Measurements from ENCODE around the gene ZNF175. TPM values are rescaled to one million over a fixed set of nuclear protein-coding genes. Genes with fewer than 3 reads are reported as not detected.

ZNF175 gene
- total RNA-seq, 1 experiment from 2014 or later: 9.3 TPM

DNA sequence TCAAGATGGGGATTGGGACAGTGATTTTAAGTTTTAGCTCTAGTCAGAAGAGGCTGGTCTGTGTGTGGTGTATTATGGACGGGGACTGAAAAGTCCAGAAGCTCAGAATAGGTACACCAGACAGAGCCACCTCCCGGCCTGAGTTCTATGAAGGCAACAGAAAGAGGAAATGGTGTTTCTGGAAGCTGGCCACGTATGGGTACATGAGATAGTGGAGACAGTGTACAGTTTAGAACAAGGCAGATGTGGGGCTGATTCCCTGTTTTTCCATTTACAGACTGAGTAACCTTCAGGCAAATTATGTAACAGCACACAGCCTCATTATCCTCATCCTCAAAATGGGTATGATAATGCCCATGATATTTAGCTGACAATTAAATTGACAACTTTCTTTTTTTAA lies 1.3 kb downstream of the ZNF175 start:
- no peak overlapping the region for H3K27ac ChIP-seq (ENCODE audit: low read depth, low read length)
- ATAC-seq: no peak
- peaks cover 0 to 14% of the 10 kb centered on the region in 2 experiments; a peak in 3 of 4 replicates for H3K36me3 ChIP-seq (ENCODE audit: control insufficient read depth in 1 of 2, insufficient read depth in 2 of 2, low read length in 2 of 2)
- H3K9me2 ChIP-seq (ENCODE audit: insufficient read depth): no peaks in the 10 kb centered on the region
- no peak overlapping the region for H3K9ac ChIP-seq (ENCODE audit: low read length)
- no TSS peak for BruUV-seq (replicated peaks)
- H4K20me1 ChIP-seq (ENCODE audit: insufficient read depth): no peaks in the 10 kb centered on the region
- H3K27me3 ChIP-seq (ENCODE audit: insufficient read depth, low read length): peaks cover 7% of the 10 kb centered on the region; the same call in 1 of the 2 replicates
- POLR2A ChIA-PET: no interaction called here
- CTCF ChIA-PET: no interaction called here
- intact Hi-C loops (cut with micrococcal nuclease): no loop called here
- peaks cover 13% of the 10 kb centered on the region for H3K79me2 ChIP-seq (ENCODE audit: insufficient read depth, low read length)
- DNase-seq (ENCODE audit: low read depth, low spot score): no peak
- peak overlapping the region in 1 of 2 experiments; percentile 81; a peak in 1 of 4 replicates for H3K4me3 ChIP-seq (replicated peaks in 1 of 2; ENCODE audit: low read depth in 1 of 2, low read length in 2 of 2)
- H3K4me1 ChIP-seq (ENCODE audit: control insufficient read depth in 1 of 2, insufficient read depth in 2 of 2, low read length in 2 of 2): peaks cover 5 to 10% of the 10 kb centered on the region in 2 experiments; a peak in 2 of 4 replicates
- RAD21 ChIA-PET (ENCODE audit: low non-redundant PET in 1 of 2, low total read pairs in 2 of 2, uncharacterized antibody in 2 of 2, unreplicated experiment in 2 of 2): no interaction called here
- TF ChIP-seq RAD21 (IDR thresholded peaks at IDR 0.05; ENCODE audit: low read depth) (no peak), YY1 (IDR thresholded peaks at IDR 0.05; ENCODE audit: extremely low read depth, insufficient replicate concordance, low read depth, low read length) (no peak), FOSL1 (IDR thresholded peaks at IDR 0.05; ENCODE audit: low read depth) (no peak), SIN3A (IDR thresholded peaks at IDR 0.05; ENCODE audit: low read depth) (no peak), SRF (IDR thresholded peaks at IDR 0.05; ENCODE audit: low read depth) (no peak), ZNF274 (IDR thresholded peaks at IDR 0.05; ENCODE audit: low read depth, low read length) (no peak), CBX3 (IDR thresholded peaks at IDR 0.05; ENCODE audit: low read depth) (no peak)
- TF ChIP-seq, protein P1, sequence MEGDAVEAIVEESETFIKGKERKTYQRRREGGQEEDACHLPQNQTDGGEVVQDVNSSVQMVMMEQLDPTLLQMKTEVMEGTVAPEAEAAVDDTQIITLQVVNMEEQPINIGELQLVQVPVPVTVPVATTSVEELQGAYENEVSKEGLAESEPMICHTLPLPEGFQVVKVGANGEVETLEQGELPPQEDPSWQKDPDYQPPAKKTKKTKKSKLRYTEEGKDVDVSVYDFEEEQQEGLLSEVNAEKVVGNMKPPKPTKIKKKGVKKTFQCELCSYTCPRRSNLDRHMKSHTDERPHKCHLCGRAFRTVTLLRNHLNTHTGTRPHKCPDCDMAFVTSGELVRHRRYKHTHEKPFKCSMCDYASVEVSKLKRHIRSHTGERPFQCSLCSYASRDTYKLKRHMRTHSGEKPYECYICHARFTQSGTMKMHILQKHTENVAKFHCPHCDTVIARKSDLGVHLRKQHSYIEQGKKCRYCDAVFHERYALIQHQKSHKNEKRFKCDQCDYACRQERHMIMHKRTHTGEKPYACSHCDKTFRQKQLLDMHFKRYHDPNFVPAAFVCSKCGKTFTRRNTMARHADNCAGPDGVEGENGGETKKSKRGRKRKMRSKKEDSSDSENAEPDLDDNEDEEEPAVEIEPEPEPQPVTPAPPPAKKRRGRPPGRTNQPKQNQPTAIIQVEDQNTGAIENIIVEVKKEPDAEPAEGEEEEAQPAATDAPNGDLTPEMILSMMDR (IDR thresholded peaks at IDR 0.05 in 2 of 3, conservative IDR thresholded peaks at IDR 0.05 in 1 of 3; ENCODE audit: borderline replicate concordance in 1 of 3, insufficient read depth in 1 of 3, low read depth in 2 of 3, low read length in 2 of 3): no peak
- peak overlapping the region; percentile 94 for H3K4me2 ChIP-seq (ENCODE audit: low read length)
- no peaks in the 10 kb centered on the region for H3K9me3 ChIP-seq (ENCODE audit: control insufficient read depth in 1 of 2, insufficient read depth in 1 of 2, low read depth in 1 of 2, low read length in 2 of 2)
- H2AFZ ChIP-seq (ENCODE audit: low read depth, low read length, poor library complexity, severe bottlenecking): no peak overlapping the region

DNA sequence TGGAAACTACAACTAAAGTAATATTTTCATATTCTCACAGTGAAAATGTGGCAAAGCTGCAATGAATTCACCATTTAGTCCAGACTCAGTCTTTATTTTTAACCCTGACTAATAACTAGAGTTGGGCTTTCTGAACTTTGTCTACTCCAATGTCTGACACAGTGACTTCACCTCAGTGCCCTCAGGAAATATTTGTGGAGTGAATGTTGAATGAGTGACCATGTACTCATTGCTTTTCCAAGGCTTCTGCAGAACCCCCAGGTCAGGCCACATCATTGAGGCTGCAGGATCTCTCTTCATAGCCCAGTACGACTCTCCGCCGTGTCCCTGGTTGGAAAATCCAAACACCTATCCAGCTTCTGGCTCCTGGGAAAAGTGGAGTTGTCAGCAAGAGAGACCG lies 1.8 kb downstream of the ZNF175 start:
- peaks cover 0 to 14% of the 10 kb centered on the region in 2 experiments; a peak in 3 of 4 replicates for H3K36me3 ChIP-seq (ENCODE audit: control insufficient read depth in 1 of 2, insufficient read depth in 2 of 2, low read length in 2 of 2)
- intact Hi-C loops (cut with micrococcal nuclease): no loop called here
- H2AFZ ChIP-seq (ENCODE audit: low read depth, low read length, poor library complexity, severe bottlenecking): no peak overlapping the region
- DNase-seq (ENCODE audit: low read depth, low spot score) (no peak), ATAC-seq (no peak)
- H3K4me2 ChIP-seq (ENCODE audit: low read length): no peak overlapping the region
- ChIA-PET POLR2A (no interaction called here), CTCF (no interaction called here), RAD21 (ENCODE audit: low non-redundant PET in 1 of 2, low total read pairs in 2 of 2, uncharacterized antibody in 2 of 2, unreplicated experiment in 2 of 2) (no interaction called here)
- BruUV-seq (replicated peaks): no TSS peak
- no peak overlapping the region for H3K4me3 ChIP-seq (replicated peaks in 1 of 2; ENCODE audit: low read depth in 1 of 2, low read length in 2 of 2)
- no peaks in the 10 kb centered on the region for H4K20me1 ChIP-seq (ENCODE audit: insufficient read depth)
- peaks cover 3% of the 10 kb centered on the region; the same call in 1 of the 2 replicates for H3K27me3 ChIP-seq (ENCODE audit: insufficient read depth, low read length)
- H3K27ac ChIP-seq (ENCODE audit: low read depth, low read length): no peak overlapping the region
- no peaks in the 10 kb centered on the region for H3K9me3 ChIP-seq (ENCODE audit: control insufficient read depth in 1 of 2, insufficient read depth in 1 of 2, low read depth in 1 of 2, low read length in 2 of 2)
- no peaks in the 10 kb centered on the region for H3K9me2 ChIP-seq (ENCODE audit: insufficient read depth)
- H3K9ac ChIP-seq (ENCODE audit: low read length): no peak overlapping the region
- peaks cover 5 to 10% of the 10 kb centered on the region in 2 experiments; a peak in 2 of 4 replicates for H3K4me1 ChIP-seq (ENCODE audit: control insufficient read depth in 1 of 2, insufficient read depth in 2 of 2, low read length in 2 of 2)
- H3K79me2 ChIP-seq (ENCODE audit: insufficient read depth, low read length): peaks cover 13% of the 10 kb centered on the region
- TF ChIP-seq CBX3 (IDR thresholded peaks at IDR 0.05; ENCODE audit: low read depth) (no peak), POLR2AphosphoS5 (IDR thresholded peaks at IDR 0.05; ENCODE audit: low read depth, low read length) (no peak), RAD21 (IDR thresholded peaks at IDR 0.05; ENCODE audit: low read depth) (no peak), CEBPB (IDR thresholded peaks at IDR 0.05; ENCODE audit: low read depth) (no peak), EZH2phosphoT487 (IDR thresholded peaks at IDR 0.05; ENCODE audit: borderline replicate concordance) (no peak), POLR2A (IDR thresholded peaks at IDR 0.05; ENCODE audit: borderline replicate concordance, extremely low read depth, insufficient read depth, insufficient read length) (no peak), ZFX (IDR thresholded peaks at IDR 0.05) (no peak), JUND (IDR thresholded peaks at IDR 0.05) (no peak), SRF (IDR thresholded peaks at IDR 0.05; ENCODE audit: low read depth) (no peak), SIN3A (IDR thresholded peaks at IDR 0.05; ENCODE audit: low read depth) (no peak)
- TF ChIP-seq, protein P2, sequence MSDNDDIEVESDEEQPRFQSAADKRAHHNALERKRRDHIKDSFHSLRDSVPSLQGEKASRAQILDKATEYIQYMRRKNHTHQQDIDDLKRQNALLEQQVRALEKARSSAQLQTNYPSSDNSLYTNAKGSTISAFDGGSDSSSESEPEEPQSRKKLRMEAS (IDR thresholded peaks at IDR 0.05): no peak
- TF ChIP-seq, protein P3, sequence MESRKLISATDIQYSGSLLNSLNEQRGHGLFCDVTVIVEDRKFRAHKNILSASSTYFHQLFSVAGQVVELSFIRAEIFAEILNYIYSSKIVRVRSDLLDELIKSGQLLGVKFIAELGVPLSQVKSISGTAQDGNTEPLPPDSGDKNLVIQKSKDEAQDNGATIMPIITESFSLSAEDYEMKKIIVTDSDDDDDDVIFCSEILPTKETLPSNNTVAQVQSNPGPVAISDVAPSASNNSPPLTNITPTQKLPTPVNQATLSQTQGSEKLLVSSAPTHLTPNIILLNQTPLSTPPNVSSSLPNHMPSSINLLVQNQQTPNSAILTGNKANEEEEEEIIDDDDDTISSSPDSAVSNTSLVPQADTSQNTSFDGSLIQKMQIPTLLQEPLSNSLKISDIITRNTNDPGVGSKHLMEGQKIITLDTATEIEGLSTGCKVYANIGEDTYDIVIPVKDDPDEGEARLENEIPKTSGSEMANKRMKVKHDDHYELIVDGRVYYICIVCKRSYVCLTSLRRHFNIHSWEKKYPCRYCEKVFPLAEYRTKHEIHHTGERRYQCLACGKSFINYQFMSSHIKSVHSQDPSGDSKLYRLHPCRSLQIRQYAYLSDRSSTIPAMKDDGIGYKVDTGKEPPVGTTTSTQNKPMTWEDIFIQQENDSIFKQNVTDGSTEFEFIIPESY (IDR thresholded peaks at IDR 0.05; ENCODE audit: extremely low read depth, insufficient replicate concordance, low read length): no peak
- TF ChIP-seq, protein P4, sequence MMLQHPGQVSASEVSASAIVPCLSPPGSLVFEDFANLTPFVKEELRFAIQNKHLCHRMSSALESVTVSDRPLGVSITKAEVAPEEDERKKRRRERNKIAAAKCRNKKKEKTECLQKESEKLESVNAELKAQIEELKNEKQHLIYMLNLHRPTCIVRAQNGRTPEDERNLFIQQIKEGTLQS (IDR thresholded peaks at IDR 0.05): no peak

Measured in HCT116 (cell line).